GM12878 (cell line): ENCODE results near the gene WIPF2. TPM values are rescaled to one million over a fixed set of nuclear protein-coding genes. Genes with fewer than 3 reads are reported as not detected.

Experiments
- ATAC-seq: fragments of 200-7000 bp; cut with Tn5 transposase; 3 replicates; pipeline ENCODE4 v1.9.1; 2020; ENCODE audit warnings: mild to moderate bottlenecking, moderate library complexity
- BruUV-seq: library from RNA; stranded (reverse); fragments of 400-500 nt; replicated peaks from 2 replicates; lab custom pipeline; 2021; lab: Mats Ljungman, UMichigan
- CTCF ChIA-PET: fragments of 300-600 bp; sonication (Branson Sonifier 250); formaldehyde crosslinking; extraction: SDS; loops from one replicate; lab custom pipeline; 2021; ENCODE audit warnings: inconsistent platforms; lab: Yijun Ruan, JAX
- POLR2A ChIA-PET: fragments of 350-600 bp; formaldehyde crosslinking; extraction: SDS; loops from one replicate; lab custom pipeline; 2021; ENCODE audit warnings: inconsistent platforms; lab: Charles Lee
- RAD21 ChIA-PET: fragments of 300-600 bp; sonication (Branson Sonifier 250); formaldehyde crosslinking; loops from one replicate; lab custom pipeline; 2023; ENCODE audit warnings: antibody characterized with exemption; ENCODE audit not compliant: unreplicated experiment; lab: Charles Lee
- SMC1A ChIA-PET: fragments of 300-600 bp; sonication (Branson Sonifier 250); formaldehyde crosslinking; loops from one replicate; lab custom pipeline; 2023; ENCODE audit not compliant: unreplicated experiment, uncharacterized antibody; lab: Charles Lee
- DNase-seq: peaks from one replicate; pipeline ENCODE4 v3.0.0-alpha.2; 2011; ENCODE audit warnings: low read depth, low spot score
- FAIRE-seq: peaks from 3 replicates; lab custom pipeline; 2011; peaks lifted over from hg19 to GRCh38; lab: Jason Lieb, UNC
- H2AFZ ChIP-seq: 2 replicates; pipeline ENCODE4 v1.6.0; 2011; ENCODE audit warnings: low read depth, low read length, control low read depth; ENCODE audit not compliant: control insufficient read depth
- H3K27ac ChIP-seq: 2 replicates; pipeline ENCODE4 v1.5.1; 2011; ENCODE audit warnings: control low read depth; ENCODE audit not compliant: control insufficient read depth, insufficient read depth
- H3K27me3 ChIP-seq, 2 experiments: replicated peaks in 1 of 2; 2 replicates each; pipeline versions ENCODE4 v1.6.0 to v1.6.1; 2011; ENCODE audit warnings: low read length in 1 of 2; ENCODE audit not compliant: control insufficient read depth in 2 of 2, insufficient read depth in 2 of 2
- H3K36me3 ChIP-seq, 2 experiments: 2 replicates each; pipeline ENCODE4 v1.5.1; 2011; ENCODE audit warnings: low read length in 1 of 2; ENCODE audit not compliant: control insufficient read depth in 2 of 2, insufficient read depth in 2 of 2
- H3K4me1 ChIP-seq: 2 replicates; pipeline ENCODE4 v1.6.1; 2011; ENCODE audit warnings: mild to moderate bottlenecking, low read length, moderate library complexity, mixed read lengths; ENCODE audit not compliant: control insufficient read depth, insufficient read depth
- H3K4me2 ChIP-seq: 2 replicates; pipeline ENCODE4 v1.6.0; 2011; ENCODE audit warnings: control low read depth; ENCODE audit not compliant: control insufficient read depth, insufficient read depth
- H3K4me3 ChIP-seq: fragments of 200-600 bp; sonication (generic); 2 replicates; pipeline ENCODE4 v1.5.1; 2016
- H3K79me2 ChIP-seq: 2 replicates; pipeline ENCODE4 v1.6.0; 2011; ENCODE audit warnings: low read length; ENCODE audit not compliant: control insufficient read depth, insufficient read depth
- H3K9ac ChIP-seq: 2 replicates; pipeline ENCODE4 v1.8.0; 2011; ENCODE audit warnings: low read length, control low read depth, mixed read lengths; ENCODE audit not compliant: control insufficient read depth, insufficient read depth
- H3K9me3 ChIP-seq: replicated peaks from 3 replicates; pipeline ENCODE4 v1.5.1; 2011; ENCODE audit warnings: mild to moderate bottlenecking, low read length; ENCODE audit not compliant: control insufficient read depth, insufficient read depth
- H4K20me1 ChIP-seq: 2 replicates; pipeline ENCODE4 v1.6.0; 2011; ENCODE audit not compliant: control insufficient read depth, insufficient read depth
- BCL11A ChIP-seq: IDR thresholded peaks from 2 replicates; pipeline ENCODE4 v1.6.1; 2011; ENCODE audit warnings: low read depth, low read length
- BMI1 ChIP-seq: fragments of 450-650 bp; IDR thresholded peaks from 2 replicates; pipeline ENCODE4 v1.6.1; 2016; ENCODE audit warnings: mild to moderate bottlenecking, moderate library complexity, borderline replicate concordance
- HDGF ChIP-seq: fragments of 450-650 bp; IDR thresholded peaks from 2 replicates; pipeline ENCODE4 v1.6.1; 2016; ENCODE audit warnings: antibody characterized with exemption
- KDM1A ChIP-seq: fragments of 200-600 bp; sonication (generic); IDR thresholded peaks from 2 replicates; pipeline ENCODE4 v1.6.1; 2016; ENCODE audit warnings: borderline replicate concordance
- NBN ChIP-seq: fragments of 450-650 bp; IDR thresholded peaks from 2 replicates; pipeline ENCODE4 v1.6.1; 2016
- NFYA ChIP-seq: IDR thresholded peaks from 2 replicates; pipeline ENCODE4 v1.6.1; 2011; ENCODE audit warnings: low read depth, mild to moderate bottlenecking, low read length, improper control_type of control experiment, borderline replicate concordance
- NR2C1 ChIP-seq: fragments of 450-650 bp; IDR thresholded peaks from 2 replicates; pipeline ENCODE4 v1.6.1; 2017; ENCODE audit warnings: antibody characterized with exemption, mild to moderate bottlenecking, moderate library complexity
- POLR2AphosphoS2 ChIP-seq: IDR thresholded peaks from 2 replicates; pipeline ENCODE4 v1.6.1; 2011; ENCODE audit warnings: low read depth, mild to moderate bottlenecking, low read length, improper control_type of control experiment, moderate library complexity
- POU2F2 ChIP-seq: IDR thresholded peaks from 3 replicates; pipeline ENCODE4 v1.6.1; 2011; ENCODE audit warnings: low read depth, mild to moderate bottlenecking, low read length, borderline replicate concordance
- RBBP5 ChIP-seq: fragments of 200-600 bp; sonication (generic); conservative IDR thresholded peaks from 2 replicates; pipeline ENCODE4 v1.6.1; 2016
- RELA ChIP-seq: fragments of 450-650 bp; IDR thresholded peaks from 2 replicates; pipeline ENCODE4 v1.8.0; 2014; ENCODE audit warnings: borderline replicate concordance; ENCODE audit not compliant: partially characterized antibody
- RUNX3 ChIP-seq: IDR thresholded peaks from 2 replicates; pipeline ENCODE4 v1.6.1; 2012; ENCODE audit warnings: low read length, inconsistent platforms
- SIN3A ChIP-seq: IDR thresholded peaks from 2 replicates; pipeline ENCODE4 v1.6.1; 2012; ENCODE audit warnings: low read depth, low read length, improper control_type of control experiment
- SREBF2 ChIP-seq: IDR thresholded peaks from 2 replicates; pipeline ENCODE4 v1.6.1; 2012; ENCODE audit warnings: mild to moderate bottlenecking, low read length
- TCF12 ChIP-seq: IDR thresholded peaks from 2 replicates; pipeline ENCODE4 v1.6.1; 2011; ENCODE audit warnings: low read depth, mild to moderate bottlenecking, low read length
- WRNIP1 ChIP-seq: IDR thresholded peaks from 2 replicates; pipeline ENCODE4 v1.6.1; 2011; ENCODE audit warnings: low read depth, low read length, improper control_type of control experiment, borderline replicate concordance
- ZNF622 ChIP-seq: fragments of 450-650 bp; IDR thresholded peaks from 2 replicates; pipeline ENCODE4 v1.6.1; 2017; ENCODE audit warnings: mild to moderate bottlenecking, inconsistent platforms
- WGBS: methylation state at CpG from one replicate; pipeline ENCODE4 v1.1.6; 2016; ENCODE audit warnings: low lambda C conversion rate; ENCODE audit not compliant: insufficient replicate concordance, insufficient coverage; ENCODE audit errors: missing lambda C conversion rate; 5-methylcytosine and 5-hydroxymethylcytosine counted together
- in situ Hi-C: fragments of 300-500 bp; cut with MboI; formaldehyde crosslinking; loops from 9 replicates; pipeline ENCODE4 v1.14.3; 2018; ENCODE audit warnings: mixed read lengths
- intact Hi-C: fragments of 100-400 bp; cut with micrococcal nuclease; formaldehyde crosslinking; loops from one replicate; pipeline ENCODE4 v1.14.2; 2022; ENCODE audit not compliant: unreplicated experiment
- polyA plus RNA-seq, 11 experiments: library from polyadenylated mRNA; depleted of rRNA in 4 of 11; unstranded in 6 of 11; stranded (reverse) in 5 of 11; fragments of >200 nt; fragmentation: Nextera tagmentation in 4 of 11; fragmentation: Illumina TruSeq in 1 of 11; extraction: Ambion mirVana in 4 of 11; extraction: Trizol in 1 of 11; gene quantifications; 1 replicate in 1 of 11; 2 replicates in 10 of 11; pipeline versions ENCODE4 v1.2.1 to v1.2.3, GENCODE V29; 2011 to 2016; ENCODE audit warnings: inconsistent platforms in 2 of 11, missing spikeins in 2 of 11, low read depth in 1 of 11
- total RNA-seq, 4 experiments: library from RNA; depleted of rRNA in 3 of 4; stranded (reverse); fragments of >200 nt in 3 of 4; fragmentation: Illumina TruSeq in 1 of 4; extraction: Trizol in 1 of 4; gene quantifications; 2 replicates each; pipeline versions ENCODE4 v1.2.1 to v1.2.3, GENCODE V29; 2013 to 2021
- TF ChIP-seq, protein P1 (sequence below): fragments of 450-650 bp; IDR thresholded peaks from 2 replicates; pipeline ENCODE4 v1.6.1; 2016; ENCODE audit warnings: mild to moderate bottlenecking, moderate library complexity, borderline replicate concordance
- TF ChIP-seq, protein P2 (sequence below): IDR thresholded peaks from 2 replicates; pipeline ENCODE4 v1.6.1; 2012; ENCODE audit warnings: low read depth, low read length, improper control_type of control experiment

The WIPF2 gene
- total and polyA plus RNA-seq, 10 of the 15 experiments (the other 5 are each of a cell fraction or from before 2014, with no cell fraction given), result 4.2 to 20.8 (median 7.1) TPM

DNA sequence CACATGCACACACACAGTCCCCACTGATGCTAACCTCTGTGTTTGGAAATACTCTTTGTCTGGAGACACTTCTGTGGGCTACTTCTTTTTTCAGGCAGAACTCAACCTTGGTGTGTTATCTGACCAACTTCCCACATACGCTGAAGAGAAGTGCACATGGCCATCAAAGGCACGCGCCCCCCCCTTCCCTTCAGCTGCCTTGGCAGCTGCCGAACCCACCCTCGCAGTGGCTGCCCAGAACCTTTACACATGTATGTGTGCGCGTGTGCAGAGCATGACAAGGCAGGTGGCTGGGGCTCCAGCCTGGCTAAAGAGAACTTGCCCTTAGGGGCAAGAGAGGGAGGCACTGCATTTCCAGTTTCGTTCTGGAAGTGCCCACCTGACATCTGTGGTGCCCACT, 37.9 kb upstream of the WIPF2 start (continued):
- TF ChIP-seq, protein P1, sequence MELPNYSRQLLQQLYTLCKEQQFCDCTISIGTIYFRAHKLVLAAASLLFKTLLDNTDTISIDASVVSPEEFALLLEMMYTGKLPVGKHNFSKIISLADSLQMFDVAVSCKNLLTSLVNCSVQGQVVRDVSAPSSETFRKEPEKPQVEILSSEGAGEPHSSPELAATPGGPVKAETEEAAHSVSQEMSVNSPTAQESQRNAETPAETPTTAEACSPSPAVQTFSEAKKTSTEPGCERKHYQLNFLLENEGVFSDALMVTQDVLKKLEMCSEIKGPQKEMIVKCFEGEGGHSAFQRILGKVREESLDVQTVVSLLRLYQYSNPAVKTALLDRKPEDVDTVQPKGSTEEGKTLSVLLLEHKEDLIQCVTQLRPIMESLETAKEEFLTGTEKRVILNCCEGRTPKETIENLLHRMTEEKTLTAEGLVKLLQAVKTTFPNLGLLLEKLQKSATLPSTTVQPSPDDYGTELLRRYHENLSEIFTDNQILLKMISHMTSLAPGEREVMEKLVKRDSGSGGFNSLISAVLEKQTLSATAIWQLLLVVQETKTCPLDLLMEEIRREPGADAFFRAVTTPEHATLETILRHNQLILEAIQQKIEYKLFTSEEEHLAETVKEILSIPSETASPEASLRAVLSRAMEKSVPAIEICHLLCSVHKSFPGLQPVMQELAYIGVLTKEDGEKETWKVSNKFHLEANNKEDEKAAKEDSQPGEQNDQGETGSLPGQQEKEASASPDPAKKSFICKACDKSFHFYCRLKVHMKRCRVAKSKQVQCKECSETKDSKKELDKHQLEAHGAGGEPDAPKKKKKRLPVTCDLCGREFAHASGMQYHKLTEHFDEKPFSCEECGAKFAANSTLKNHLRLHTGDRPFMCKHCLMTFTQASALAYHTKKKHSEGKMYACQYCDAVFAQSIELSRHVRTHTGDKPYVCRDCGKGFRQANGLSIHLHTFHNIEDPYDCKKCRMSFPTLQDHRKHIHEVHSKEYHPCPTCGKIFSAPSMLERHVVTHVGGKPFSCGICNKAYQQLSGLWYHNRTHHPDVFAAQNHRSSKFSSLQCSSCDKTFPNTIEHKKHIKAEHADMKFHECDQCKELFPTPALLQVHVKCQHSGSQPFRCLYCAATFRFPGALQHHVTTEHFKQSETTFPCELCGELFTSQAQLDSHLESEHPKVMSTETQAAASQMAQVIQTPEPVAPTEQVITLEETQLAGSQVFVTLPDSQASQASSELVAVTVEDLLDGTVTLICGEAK, result no peak
- TF ChIP-seq WRNIP1 (no peak), ZNF622 (no peak), SREBF2 (no peak), SIN3A (no peak), HDGF (no peak)
- TF ChIP-seq, protein P2, sequence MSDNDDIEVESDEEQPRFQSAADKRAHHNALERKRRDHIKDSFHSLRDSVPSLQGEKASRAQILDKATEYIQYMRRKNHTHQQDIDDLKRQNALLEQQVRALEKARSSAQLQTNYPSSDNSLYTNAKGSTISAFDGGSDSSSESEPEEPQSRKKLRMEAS, result no peak

DNA sequence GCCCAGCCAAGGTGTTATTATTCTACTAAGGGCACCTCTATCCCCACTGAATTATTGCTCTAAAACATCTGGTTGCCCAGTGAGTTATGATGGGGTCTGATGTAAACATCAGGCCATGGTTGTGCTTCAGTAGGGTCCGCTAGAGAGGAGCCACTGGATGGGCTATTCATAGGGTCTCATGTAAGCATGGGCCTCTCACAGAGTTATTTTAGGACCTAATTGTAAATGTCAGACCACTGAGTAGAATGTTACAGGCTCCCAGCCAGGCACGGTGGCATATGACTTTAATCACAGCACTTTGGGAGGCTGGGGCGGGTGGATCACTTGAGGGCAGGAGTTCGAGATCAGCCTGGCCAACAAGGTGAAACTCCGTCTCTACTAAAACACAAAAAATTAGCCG, 36.5 kb upstream of the WIPF2 start:
- intact Hi-C loops, result no loop called here
- in situ Hi-C loops, result no loop called here
- no peak overlapping the region for H2AFZ ChIP-seq
- H3K9me3 ChIP-seq, result no peaks in the 10 kb centered on the region
- H3K79me2 ChIP-seq, result no peaks in the 10 kb centered on the region
- ATAC-seq (no peak), DNase-seq (no peak), FAIRE-seq (no peak)
- H3K36me3 ChIP-seq, result no peaks in the 10 kb centered on the region
- RAD21 ChIA-PET, result interaction anchor here (1.0 kb wide), 1 partner anchor 69 kb away, joined by 3 read pairs; no protein-coding TSS in a partner anchor
- no peak overlapping the region for H3K4me2 ChIP-seq
- no peaks in the 10 kb centered on the region for H3K4me1 ChIP-seq
- H4K20me1 ChIP-seq, result no peaks in the 10 kb centered on the region
- POLR2A ChIA-PET, result no interaction called here
- CTCF ChIA-PET, result interaction anchor here (0.8 to 2.9 kb wide), 2 partner anchors 69 to 71 kb away, joined by 3 to 14 read pairs; no protein-coding TSS in a partner anchor
- H3K27me3 ChIP-seq, result no peaks in the 10 kb centered on the region
- H3K4me3 ChIP-seq, result no peak overlapping the region
- no TSS peak for BruUV-seq
- SMC1A ChIA-PET, result no interaction called here
- no peak overlapping the region for H3K27ac ChIP-seq
- no peak for TF ChIP-seq POLR2AphosphoS2
- TF ChIP-seq POU2F2, result no peak
- no peak for TF ChIP-seq NBN
- no peak for TF ChIP-seq KDM1A
- TF ChIP-seq RELA, result no peak
- no peak for TF ChIP-seq RBBP5
- no peak for TF ChIP-seq RUNX3
- TF ChIP-seq NR2C1, result no peak
- no peak for TF ChIP-seq NFYA
- TF ChIP-seq BCL11A, result no peak
- TF ChIP-seq BMI1, result no peak
- no peak for TF ChIP-seq TCF12
- 82% methylated on average over 6 of the region's 6 CpGs for whole genome bisulfite sequencing
- no peak overlapping the region for H3K9ac ChIP-seq
